CD4-positive, alpha-beta T cell treated with Interleukin-10 for 1 hour (primary cell): ENCODE results near the gene OPHN1.

Source experiments
- DNase-seq: peaks from one replicate; pipeline ENCODE4 v3.0.0-alpha.2; 2020

The OPHN1 gene

DNA sequence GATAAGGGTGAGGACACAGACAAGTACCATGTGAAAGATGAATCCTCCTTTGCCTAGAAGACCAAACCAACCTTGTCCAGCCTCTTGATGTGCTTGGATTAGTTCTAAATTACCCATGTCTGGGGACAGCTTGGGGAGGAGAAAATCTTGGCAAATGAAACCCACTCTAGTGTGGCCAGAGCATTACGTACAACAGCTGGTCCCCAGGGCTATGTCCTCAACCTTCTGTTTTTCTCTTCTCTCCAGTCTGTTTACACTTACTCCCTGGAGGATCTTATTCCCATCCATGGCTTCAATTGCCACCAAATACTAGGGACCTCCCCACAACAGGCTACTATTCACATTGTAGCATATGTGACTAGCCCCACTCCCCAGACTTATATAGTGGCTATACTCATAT, 384.5 kb downstream of the OPHN1 start:
- DNase-seq, result no peak

GRCh38 chrX:68045008-68045577, 388.2 kb downstream of the OPHN1 start:
- DNase-seq, result no peak

GRCh38 chrX:68043713-68044438, 389.4 kb downstream of the OPHN1 start:
- no peak for DNase-seq

- DNase-seq, result no peak
These were observed 392.2 kb downstream of the OPHN1 start for GRCh38 chrX:68041110-68041509.

- DNase-seq, result no peak
These were observed 414.8 kb downstream of the OPHN1 start for GRCh38 chrX:68018248-68019203.

- no peak for DNase-seq
These were observed 434.8 kb downstream of the OPHN1 start for GRCh38 chrX:67998540-67998939.
